GM18870 (cell line): ENCODE data around the gene SMIM10L2A.
"Not testable (repeated sequence)": the region's sequence is repeated elsewhere in the genome, so short reads cannot be mapped to it uniquely, and the experiment has no call there.

Source experiments
- ATAC-seq: cut with Tn5 transposase; IDR thresholded peaks from one replicate; pipeline ENCODE4 v1.9.1; 2021; ENCODE audit warnings: moderate library complexity; ENCODE audit not compliant: unreplicated experiment

SMIM10L2A gene

GRCh38 chrX:135422810-135423168 lies 1.0 kb downstream of the SMIM10L2A start:
- ATAC-seq = not testable (repeated sequence)

DNA sequence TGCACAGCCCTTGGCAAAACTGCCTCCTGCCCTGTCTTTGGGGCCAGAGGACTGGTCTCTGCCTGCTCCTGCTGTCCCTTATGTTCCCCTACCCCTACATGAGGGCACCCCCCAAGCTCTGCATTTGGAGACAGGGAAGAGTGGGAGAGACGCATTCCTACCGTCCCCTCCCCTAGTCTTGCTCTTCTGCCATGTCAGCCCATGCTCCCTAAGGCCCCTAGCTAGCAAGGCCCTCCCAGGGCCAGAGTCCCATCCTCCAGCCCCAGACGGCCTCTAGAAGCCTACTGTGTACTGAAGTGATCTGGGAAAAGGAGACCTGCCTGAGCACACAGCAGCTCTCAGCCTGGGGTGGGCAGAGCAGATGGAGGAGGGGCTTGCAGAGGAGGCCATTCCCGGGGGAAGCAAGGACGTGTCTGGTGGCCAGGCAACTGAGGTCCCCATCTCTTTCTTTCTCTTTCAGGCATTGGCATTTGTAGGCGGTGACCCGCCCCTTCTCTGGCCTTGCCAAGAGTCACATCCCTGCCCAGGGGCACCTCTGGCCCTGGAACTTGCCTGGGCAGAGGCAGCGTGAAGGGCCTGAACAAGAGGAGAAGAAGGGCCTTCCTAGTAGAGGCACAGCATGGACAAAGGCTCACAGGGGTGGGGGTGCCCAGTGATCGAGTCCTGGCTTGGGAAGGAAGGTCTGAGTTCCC lies 1.6 kb downstream of the SMIM10L2A start:
- ATAC-seq = not testable (repeated sequence)

DNA sequence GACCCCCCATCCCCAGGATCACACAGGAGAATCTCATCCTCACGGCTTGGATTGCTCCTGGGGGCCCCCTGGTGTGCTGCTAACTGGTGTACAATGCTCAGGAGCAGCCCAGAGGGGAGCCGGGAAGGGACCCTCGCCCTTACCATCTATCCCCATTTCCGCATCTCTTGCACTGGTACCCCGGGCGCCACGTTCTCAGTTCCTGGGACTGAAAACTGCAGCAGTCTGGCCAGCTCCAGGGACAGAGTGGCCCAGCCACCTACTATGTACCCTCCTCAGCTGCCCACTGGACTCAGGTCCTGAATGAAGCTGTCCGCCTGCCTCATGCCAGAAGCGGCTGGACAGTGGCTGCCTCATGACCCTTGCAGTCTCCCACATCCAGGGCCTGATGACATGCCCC lies 2.7 kb downstream of the SMIM10L2A start:
- ATAC-seq = no peak

GRCh38 chrX:135425026-135425965 lies 3.6 kb downstream of the SMIM10L2A start:
- no peak for ATAC-seq

DNA sequence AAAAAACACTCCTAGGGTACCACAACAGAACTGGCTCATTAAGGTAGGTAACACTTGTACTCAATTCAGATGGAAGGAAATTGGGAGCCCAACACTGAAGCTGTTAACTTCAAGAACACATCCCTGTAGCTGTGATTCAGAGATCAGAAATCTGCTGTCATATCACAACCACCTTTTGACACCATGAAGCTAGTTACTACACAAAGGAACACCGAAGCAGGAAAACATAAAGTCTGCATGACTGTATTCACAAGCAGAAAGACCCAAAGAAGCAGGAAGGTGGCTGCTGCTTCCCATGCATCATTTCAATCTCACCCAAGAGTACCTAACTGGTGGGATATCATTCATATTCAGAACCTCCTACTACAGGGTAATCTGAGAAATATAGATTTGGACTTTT lies 7.7 kb downstream of the SMIM10L2A start:
- ATAC-seq = no peak

GRCh38 chrX:135431886-135432285 lies 10.1 kb downstream of the SMIM10L2A start:
- no peak for ATAC-seq

GRCh38 chrX:135432453-135432852 lies 10.7 kb downstream of the SMIM10L2A start:
- ATAC-seq = no peak

- no peak for ATAC-seq
These were observed 11.3 kb downstream of the SMIM10L2A start for GRCh38 chrX:135432881-135433521.

DNA sequence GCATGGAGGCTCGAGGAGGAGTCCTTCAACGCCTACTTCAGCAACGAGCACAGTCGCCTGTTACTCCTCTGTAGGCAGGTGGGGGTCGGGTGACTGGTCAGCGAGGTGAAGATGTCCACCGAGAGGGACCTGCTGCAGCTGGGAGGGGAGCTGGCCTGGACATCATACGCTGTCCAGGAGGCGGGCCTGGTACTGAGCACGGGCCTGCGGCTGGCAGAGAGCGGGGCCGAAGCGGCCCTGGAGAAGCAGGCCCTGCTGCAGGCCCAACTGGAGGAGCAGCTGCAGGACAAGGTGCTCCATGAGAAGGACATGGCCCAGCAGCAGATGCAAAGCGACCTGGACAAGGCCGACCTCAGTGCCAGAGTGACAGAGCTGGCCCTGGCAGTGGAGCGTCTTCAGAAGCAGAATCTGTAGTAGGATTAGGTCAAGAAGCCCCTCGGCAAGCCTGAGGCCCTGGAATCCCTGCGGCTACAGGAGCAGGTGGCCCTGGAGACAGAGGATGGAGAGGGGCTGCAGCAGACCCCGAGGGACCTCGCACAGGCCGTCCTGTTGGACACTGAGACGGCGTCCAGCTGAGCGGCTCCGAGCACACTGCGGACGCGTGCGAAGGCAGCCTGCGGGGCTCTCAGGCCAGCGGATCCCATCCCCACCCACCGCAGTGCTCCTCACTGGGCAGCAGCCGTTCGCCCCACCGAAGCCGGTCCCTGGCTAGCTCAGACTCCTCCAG lies 11.9 kb downstream of the SMIM10L2A start:
- no peak for ATAC-seq

- ATAC-seq = no peak
These were observed 12.8 kb downstream of the SMIM10L2A start for GRCh38 chrX:135434258-135435138.

DNA sequence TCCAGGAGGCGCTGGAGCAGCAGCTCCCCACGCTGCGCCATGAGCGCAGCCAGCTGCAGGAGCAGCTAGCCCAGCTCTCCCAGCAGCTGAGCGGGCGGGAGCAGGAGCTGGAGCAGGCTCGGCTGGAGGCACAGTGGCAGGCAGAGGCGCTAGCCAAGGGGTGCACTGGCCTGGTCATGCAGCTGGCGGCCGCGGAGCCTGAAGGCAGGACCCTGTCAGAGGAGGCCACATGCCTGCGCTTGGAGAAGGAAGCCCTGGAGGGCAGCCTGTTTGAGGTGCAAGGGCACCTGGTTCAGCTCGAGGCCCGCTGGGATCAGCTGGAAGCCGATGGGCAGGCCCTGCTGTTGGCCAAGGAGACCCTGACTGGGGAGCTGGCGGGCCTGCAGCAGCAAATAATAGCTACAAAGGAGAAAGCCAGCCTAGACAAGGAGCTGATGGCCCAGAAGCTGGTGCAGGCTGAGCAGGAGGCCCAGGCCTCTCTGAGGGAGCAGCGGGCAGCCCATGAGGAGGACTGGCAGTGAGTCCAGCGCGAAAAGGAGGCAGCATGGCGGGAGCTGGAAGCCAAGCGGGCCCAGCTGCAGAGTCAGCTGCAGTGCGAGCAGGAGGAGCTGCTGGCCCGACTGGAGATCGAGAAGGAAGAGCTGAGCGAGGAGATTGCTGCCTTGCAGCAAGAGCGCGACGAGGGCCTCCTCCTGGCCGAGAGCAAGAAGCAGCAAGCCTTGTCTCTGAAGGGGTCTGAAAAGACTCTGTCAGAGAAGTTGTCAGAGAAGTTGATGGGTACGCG lies 13.6 kb downstream of the SMIM10L2A start:
- no peak for ATAC-seq

DNA sequence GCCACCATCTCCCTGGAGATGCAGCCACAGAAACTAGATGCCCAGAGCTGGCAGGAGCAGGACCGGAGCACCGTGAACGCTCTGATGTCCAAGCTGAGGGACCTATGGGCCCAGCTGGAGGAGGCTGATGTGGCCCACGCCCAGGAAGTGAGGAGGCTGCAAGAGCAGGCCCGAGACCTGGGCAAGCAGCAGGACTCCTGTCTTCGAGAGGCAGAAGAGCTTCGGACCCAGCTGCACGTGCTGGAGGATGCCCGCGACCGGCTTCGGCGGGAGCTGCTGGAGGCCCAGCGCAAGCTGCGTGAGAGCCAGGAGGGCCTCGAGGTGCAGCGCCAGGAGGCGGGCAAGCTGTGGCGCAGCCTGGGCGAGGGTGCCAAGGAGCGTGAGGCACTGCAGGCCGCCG lies 14.2 kb downstream of the SMIM10L2A start:
- no peak for ATAC-seq

DNA sequence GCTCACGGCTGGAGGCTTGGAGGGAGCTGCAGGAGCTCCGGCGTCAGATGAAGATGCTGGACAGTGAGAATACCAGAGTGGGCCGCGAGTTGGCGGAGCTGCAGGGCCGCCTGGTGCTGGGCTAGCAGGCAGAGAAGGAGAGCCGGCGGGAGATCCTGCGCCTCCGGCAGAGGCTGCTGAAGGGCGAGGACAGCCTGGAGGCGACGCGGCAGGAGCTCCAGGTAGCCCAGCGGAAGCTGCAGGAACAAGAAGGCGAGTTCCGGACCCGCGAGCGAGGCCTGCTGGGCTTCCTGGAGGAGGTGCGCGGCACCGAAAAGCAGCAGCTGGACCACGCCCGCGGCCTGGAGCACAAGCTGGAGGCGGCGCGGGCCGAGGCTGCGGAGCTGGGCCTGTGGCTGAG lies 14.7 kb downstream of the SMIM10L2A start:
- no peak for ATAC-seq

DNA sequence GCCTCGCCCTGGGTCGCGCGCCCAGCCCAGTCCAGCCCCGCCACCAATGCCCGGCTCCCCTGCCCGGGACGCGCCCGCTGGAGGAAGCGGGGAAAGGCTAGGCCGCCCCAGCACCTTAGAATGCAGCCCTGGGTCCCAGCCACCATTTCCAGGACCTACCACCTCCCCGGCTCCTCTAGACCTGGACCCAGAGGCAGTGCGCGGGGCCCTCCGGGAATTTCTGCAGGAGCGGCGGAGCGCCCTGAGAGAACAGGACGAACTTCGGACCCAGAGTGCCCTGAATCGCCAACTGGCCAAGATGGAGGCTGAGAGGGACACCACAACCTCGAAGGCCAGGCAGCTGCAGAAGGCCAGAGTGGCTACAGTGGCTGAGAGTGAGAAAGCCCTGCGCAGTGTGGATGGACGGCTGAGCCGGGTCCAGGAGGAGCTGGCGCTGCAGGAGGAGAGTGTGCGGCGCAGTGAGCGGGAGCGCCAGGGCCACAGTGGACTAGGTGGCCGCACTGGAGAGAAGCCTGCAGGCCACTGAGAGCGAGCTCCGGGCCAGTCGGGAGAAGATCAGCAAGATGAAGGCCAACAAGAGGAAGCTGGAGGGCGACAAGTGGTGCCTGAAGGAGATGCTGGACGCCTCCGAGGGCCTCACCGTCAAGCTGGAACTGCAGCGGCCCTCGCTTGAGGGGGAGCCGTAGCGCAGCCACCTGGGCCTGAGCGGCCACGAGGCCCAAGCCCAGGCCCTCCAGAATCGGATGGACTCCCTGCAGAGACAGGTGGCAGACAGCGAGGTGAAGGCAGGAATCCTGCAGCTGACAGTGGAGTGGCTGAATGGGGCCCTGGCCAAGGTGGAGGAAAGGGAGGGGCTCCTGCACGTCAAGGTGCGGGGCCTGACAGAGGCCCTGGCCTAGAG lies 15.5 kb downstream of the SMIM10L2A start:
- ATAC-seq = no peak

DNA sequence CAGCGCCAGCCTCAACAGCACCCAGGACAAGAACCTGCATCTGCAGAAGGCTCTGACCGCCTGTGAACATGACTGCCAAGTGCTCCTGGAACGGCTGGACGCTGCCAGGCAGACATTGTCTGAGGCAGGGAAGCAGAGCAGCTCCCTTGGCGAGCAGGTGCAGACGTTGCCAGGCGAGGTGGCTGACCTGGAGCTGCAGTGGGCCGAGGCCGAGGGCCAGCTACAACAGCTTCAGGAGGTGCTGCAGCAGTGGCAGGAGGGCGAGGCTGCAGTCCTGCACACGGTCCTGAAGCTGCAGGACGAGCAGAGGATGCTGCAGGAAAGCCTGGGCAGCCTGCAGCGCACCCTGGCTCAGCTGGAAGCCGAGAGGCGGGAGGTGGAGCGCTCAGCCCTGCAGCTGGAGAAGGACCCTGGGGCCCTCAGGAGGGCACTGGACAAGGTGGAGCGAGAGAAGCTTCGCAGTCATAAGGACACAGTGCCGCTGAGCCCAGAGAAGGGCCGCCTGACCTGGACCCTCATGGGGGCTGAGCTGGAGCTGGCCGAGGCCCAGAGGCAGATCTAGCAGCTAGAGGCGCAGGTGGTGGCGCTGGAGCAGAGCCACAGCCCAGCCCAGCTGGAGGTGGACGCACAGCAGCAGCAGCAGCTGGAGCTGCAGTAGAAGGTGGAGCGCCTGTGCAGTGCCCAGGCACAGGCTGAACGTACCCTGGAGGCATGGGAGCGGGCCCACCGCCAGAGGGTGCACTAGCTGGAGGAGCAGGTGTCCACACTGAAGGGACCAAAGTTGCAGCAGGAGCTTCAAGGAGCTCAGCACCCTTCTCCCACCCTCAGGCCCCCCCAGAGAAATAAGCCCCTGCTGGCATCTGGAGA lies 16.4 kb downstream of the SMIM10L2A start:
- no peak for ATAC-seq

- ATAC-seq = no peak
These were observed 16.9 kb downstream of the SMIM10L2A start for GRCh38 chrX:135438734-135439043.
